GM10248 (cell line): Measurements from ENCODE around the gene MACROH2A2.
"Not testable (repeated sequence)": the region's sequence is repeated elsewhere in the genome, so short reads cannot be mapped to it uniquely, and the experiment has no call there.

ENCODE experiments used
- CTCF ChIA-PET: fragments of 300-600 bp; sonication (Branson Sonifier 250); formaldehyde crosslinking; extraction: SDS; loops from one replicate; lab custom pipeline; 2021; ENCODE audit warnings: antibody characterized with exemption; lab: Yijun Ruan, JAX
- POLR2A ChIA-PET: fragments of 350-650 bp; sonication (Branson Sonifier 250); formaldehyde crosslinking; extraction: SDS; loops from one replicate; lab custom pipeline; 2020; ENCODE audit warnings: antibody characterized with exemption; lab: Yijun Ruan, JAX
- DNase-seq: peaks from one replicate; pipeline ENCODE4 v3.0.0; 2012; ENCODE audit errors: extremely low spot score
- TF ChIP-seq, protein P1 (sequence below): IDR thresholded peaks from 2 replicates; pipeline ENCODE4 v1.5.1; 2012; ENCODE audit warnings: mild to moderate bottlenecking, low read depth; ENCODE audit errors: extremely low read depth, missing control alignments, control extremely low read depth

The MACROH2A2 gene

DNA sequence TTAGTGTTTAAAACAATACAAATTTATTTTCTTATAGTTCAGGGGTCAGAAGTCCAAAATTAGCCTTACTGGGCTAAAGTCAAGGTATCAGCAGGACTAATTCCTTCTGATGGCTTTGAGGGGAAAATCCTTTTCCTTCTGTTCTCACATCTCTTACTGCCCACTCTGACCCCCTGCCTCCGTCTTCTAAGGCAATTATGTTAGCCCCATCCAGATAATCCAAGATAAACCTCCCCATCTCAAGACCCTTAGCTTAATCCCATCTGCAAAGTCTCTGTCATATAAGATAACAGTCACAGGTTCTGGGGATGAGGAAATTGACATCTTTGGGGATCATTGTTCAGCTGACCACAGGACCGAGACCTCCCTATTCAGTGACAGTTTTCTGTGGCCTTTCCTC is 22.3 kb downstream of the MACROH2A2 start:
- POLR2A ChIA-PET, result no interaction called here
- no peak for DNase-seq
- CTCF ChIA-PET, result no interaction called here
- TF ChIP-seq, protein P1, sequence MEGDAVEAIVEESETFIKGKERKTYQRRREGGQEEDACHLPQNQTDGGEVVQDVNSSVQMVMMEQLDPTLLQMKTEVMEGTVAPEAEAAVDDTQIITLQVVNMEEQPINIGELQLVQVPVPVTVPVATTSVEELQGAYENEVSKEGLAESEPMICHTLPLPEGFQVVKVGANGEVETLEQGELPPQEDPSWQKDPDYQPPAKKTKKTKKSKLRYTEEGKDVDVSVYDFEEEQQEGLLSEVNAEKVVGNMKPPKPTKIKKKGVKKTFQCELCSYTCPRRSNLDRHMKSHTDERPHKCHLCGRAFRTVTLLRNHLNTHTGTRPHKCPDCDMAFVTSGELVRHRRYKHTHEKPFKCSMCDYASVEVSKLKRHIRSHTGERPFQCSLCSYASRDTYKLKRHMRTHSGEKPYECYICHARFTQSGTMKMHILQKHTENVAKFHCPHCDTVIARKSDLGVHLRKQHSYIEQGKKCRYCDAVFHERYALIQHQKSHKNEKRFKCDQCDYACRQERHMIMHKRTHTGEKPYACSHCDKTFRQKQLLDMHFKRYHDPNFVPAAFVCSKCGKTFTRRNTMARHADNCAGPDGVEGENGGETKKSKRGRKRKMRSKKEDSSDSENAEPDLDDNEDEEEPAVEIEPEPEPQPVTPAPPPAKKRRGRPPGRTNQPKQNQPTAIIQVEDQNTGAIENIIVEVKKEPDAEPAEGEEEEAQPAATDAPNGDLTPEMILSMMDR, result no peak

- POLR2A ChIA-PET, result no interaction called here
- TF ChIP-seq, protein P1, result no peak
- DNase-seq, result no peak
- CTCF ChIA-PET, result interaction anchor here (0.8 kb wide), 1 partner anchor 29 kb away, joined by 3 read pairs; no protein-coding TSS in a partner anchor
Measured at GRCh38 chr10:70078329-70078728, 25.7 kb downstream of the MACROH2A2 start.

DNA sequence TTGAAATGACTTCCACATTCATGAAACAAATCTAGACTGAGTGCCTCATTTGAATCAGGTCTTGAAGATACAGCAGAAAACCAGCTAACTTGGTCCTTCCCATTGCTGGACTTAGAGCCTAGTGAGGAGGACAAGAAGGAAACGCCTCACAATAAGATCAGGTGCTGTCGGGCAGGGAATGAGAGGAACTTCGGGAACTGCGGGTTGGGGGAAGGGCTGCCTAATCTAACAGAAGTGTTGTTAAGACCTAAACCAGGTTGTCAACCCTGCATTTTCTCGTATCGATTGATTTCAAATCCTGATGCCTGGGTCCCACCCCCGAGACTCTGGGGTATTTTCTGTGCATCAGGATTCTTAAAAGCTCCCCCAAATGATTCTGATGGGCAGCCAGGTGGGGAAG is 26.3 kb downstream of the MACROH2A2 start:
- ChIA-PET POLR2A (no interaction called here), CTCF (interaction anchor here (0.8 to 1.4 kb wide), 2 partner anchors 30 to 37 kb away, joined by 3 read pairs; no protein-coding TSS in a partner anchor)
- TF ChIP-seq, protein P1, result no peak
- no peak for DNase-seq

- CTCF ChIA-PET, result interaction anchor here (1.1 to 1.8 kb wide), 2 partner anchors 13 to 36 kb away, joined by 3 to 5 read pairs; no protein-coding TSS in a partner anchor
- DNase-seq, POLR2A ChIA-PET: not testable (repeated sequence)
Measured at GRCh38 chr10:70080789-70081188, 28.1 kb downstream of the MACROH2A2 start.

GRCh38 chr10:70084189-70084588 is 31.5 kb downstream of the MACROH2A2 start:
- TF ChIP-seq, protein P1, result no peak
- no peak for DNase-seq
- POLR2A ChIA-PET, result no interaction called here
- CTCF ChIA-PET, result interaction anchor here (1.0 kb wide), 1 partner anchor 62 kb away, joined by 3 read pairs; the partner anchor contains the start of gene TYSND1

GRCh38 chr10:70085975-70086613 is 33.4 kb downstream of the MACROH2A2 start:
- ChIA-PET CTCF (interaction anchor here (0.8 to 1.3 kb wide), 2 partner anchors 10 to 30 kb away, joined by 3 read pairs; no protein-coding TSS in a partner anchor), POLR2A (no interaction called here)
- DNase-seq, result no peak
- TF ChIP-seq, protein P1, result no peak

DNA sequence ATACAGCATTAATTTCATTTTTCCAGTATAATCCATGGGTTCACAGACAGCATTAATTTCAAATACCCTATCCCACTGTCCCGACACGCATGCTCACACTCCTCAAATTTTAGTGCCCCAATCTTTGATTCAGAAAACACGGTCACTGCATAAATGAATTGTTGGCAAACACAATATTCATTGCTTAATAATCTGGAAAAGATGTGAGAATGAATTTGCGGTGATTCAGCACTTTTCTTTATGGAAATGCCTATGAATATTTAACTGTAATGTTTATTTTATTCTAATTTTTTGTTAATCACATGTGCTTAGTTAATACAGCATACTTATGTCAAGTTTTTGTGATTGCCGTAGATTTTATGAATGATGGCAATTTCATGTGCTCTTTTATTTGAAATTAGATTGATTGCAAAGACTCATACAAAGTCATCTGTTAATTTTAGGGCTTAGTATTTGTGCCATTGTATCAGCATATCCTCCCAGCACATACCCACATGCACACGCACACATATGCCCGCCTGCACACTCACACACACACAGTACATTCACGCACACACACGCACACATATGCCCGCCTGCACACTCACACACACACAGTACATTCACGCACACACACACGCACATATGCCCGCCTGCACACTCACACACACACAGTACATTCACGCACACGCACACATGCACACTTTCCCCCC is 35.1 kb downstream of the MACROH2A2 start:
- TF ChIP-seq, protein P1, result no peak
- ChIA-PET CTCF (no interaction called here), POLR2A (no interaction called here)
- no peak for DNase-seq
